ENCODE data around the gene CACNA2D1. TPM values are rescaled to one million over a fixed set of nuclear protein-coding genes. Genes with fewer than 3 reads are reported as not detected.

CACNA2D1 gene
- total RNA-seq, 1 donor from 2014 or later = 16.9 TPM

DNA sequence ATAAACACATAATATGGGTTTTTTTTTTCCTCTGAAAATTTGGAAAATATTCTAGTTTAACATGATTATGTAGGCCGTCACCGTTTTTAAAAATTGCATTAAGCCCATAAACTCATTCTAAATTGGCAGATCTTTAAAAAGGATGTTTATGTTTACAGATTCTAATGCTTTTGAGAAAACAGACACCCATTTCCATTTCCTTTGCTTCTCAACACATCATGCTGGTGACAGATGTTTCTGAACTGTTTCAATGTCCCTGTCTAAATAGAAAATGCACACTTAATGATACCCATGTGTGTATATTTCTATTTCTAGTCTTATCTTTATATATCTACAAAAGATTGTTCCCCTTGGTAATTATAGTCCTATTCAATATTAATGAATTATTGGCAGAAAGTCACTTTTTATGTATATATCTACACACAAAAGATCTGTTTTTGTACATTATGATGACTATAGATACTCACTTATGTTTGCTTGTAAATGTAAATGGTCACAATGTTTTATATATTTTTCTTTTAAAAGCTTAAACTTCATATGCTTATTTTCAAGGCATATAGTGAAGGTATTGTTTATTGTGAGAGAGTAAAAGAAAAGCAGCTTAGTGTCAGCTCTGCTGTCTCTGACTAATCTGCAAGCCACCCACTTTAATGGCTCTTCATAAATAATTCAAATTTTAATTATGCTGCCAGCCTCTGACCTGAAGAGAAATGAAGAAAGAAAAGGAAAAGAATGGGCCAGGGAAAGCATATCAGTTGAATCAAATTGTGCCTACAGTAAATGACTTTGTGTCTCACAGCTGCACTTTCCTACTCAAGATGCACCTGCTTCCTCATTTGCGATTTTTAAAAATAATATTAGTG, 179.4 kb downstream of the CACNA2D1 start:
- no peak for DNase-seq (ENCODE audit: low spot score)
- intact Hi-C loops (cut with DNase I) = no loop called here
- no peak for ATAC-seq

GRCh38 chr7:82258181-82258580, 185.4 kb downstream of the CACNA2D1 start:
- DNase-seq (ENCODE audit: low spot score) (no peak), ATAC-seq (no peak)
- intact Hi-C loops (cut with DNase I) = no loop called here

- ATAC-seq = no peak
- intact Hi-C loops (cut with DNase I) = no loop called here
- no peak for DNase-seq (ENCODE audit: low spot score)
Measured at GRCh38 chr7:82257118-82257695, 186.4 kb downstream of the CACNA2D1 start.

DNA sequence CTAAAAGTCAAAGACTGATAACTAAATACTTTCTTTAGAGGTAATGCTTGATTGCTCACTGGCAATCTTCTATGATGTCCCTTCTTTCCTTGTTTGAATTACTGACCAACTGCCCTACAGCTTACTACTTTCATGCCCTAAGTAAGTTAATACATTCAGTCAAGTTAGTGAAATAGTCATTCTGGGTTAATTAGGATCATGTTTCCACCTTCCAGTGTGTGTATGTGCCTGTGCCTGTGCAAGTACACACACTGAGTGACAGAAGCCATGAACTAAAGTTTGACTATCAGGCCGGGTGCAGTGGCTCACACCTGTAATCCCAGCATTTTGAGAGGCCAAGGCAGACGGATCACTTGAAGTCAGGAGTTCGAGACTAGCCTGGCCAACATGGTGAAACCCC, 187.9 kb downstream of the CACNA2D1 start:
- intact Hi-C loops (cut with DNase I) = no loop called here
- ATAC-seq (no peak), DNase-seq (ENCODE audit: low spot score) (no peak)

GRCh38 chr7:82250598-82250997, 193.0 kb downstream of the CACNA2D1 start:
- ATAC-seq (no peak), DNase-seq (ENCODE audit: low spot score) (no peak)
- intact Hi-C loops (cut with DNase I) = no loop called here

DNA sequence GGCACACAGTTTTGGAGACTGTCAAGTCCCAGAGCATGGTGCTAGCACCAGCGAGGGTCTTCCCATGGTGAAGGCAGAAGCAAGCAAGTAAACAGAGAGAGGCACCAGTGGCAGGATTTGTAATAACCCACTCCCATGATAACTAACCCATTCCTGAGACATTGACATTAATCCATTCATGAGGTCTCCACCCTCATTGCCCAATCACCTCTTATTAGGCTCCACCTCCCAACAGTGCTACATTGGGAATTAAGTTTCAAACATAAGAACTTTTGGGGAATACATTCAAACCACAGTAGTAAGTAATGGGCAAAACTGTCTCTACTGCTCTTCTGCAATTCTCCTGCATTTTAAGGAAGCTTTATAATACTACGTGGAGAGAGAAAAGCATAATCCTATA, 193.6 kb downstream of the CACNA2D1 start:
- ATAC-seq (peak; percentile 52), DNase-seq (ENCODE audit: low spot score) (no peak)
- intact Hi-C loops (cut with DNase I) = no loop called here

DNA sequence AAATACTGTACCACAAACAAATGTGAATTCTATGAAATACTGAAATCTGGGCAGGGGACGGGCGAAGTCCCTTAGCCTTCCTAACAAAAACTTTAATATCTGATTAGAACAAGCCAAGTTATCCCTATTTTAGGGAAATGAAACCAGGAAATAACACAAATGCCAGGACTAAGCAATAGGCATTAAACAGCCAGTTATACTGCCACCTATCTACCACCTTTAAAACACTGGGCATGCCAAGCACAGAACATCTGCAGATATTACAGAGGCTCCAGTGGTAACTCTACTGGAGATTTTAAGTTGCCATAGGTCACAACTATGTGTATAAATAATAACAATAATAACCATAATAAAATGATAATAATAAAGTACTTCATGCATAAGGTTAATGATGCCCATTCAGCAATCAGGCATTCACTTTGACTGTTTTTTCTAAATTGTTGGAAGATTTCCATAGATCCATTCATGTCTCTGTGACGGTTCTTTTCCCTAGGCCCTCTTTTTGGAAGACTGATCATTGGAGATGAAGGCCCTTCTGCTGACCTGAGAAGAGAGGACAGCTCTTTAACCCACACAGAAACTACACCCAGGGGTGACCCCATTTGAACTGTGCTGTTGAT, 195.7 kb downstream of the CACNA2D1 start:
- peak; percentile 24 for ATAC-seq
- intact Hi-C loops (cut with DNase I) = no loop called here
- DNase-seq (ENCODE audit: low spot score) = no peak

DNA sequence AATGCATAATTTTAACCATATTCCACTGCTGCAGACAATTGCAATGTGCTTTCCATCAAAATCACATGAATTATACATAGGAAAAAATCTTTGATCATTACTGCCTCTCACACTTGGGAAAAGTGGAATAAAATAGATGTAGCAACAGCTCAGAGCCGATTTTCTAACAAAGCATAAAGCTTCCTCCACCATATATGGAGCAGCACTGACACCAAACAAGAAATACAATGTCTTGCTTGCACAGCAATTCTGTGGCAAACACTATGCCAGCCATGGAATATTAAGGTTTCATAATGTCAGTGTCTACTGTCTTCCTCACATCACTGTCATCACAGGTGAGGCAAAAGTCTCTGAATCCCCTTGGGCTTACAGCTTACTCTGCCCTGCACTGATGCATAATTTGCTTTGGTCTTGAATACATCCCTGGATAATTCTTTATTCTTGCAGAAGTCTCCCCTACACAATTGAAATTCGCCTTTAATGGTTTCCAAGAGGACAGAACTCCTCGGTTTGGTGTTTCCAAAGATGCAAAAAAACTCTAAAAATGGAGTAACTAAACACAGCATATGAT, 198.5 kb downstream of the CACNA2D1 start:
- DNase-seq (ENCODE audit: low spot score) = no peak
- intact Hi-C loops (cut with DNase I) = no loop called here
- no peak for ATAC-seq

DNA sequence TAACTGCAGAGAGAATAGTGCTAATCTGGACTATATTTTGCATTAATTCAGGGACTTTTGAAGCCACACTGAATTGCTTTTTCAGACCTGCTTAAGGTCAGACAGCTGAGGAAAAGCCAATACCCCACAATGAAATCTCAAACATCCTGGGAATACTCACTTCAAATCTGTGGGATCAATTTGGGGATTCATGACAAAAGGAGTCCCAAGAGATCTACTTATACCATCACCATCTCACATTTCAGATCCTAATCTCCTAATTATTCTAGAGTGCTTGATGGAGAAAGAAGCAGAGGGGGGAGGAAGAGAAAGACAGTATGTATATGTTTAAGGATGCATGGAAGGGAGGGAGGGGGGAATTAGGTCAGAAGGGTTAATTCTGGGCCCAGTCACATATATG, 202.2 kb downstream of the CACNA2D1 start:
- intact Hi-C loops (cut with DNase I) = no loop called here

DNA sequence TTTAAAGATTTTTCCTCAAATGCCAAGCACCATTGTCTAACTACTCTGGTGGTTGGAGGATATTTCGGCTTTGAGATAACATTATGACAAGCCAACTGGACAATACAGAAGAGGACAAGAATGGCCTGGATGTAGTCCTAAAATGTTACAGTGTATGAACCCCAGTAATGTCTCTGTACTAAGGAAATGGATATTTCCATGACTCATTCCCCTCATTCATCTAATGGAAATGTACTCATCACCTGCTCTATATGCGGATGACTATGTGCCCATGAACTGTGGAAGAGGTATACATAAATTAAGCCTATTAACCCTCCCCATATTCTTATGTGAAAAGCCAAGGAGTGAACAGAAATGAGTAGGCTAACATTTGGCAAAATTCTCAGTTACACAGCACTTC, 207.9 kb downstream of the CACNA2D1 start:
- DNase-seq (ENCODE audit: low spot score) = no peak
- no peak for ATAC-seq
- intact Hi-C loops (cut with DNase I) = no loop called here

More for the DNA sequence above, 202.2 kb downstream of the CACNA2D1 start:
- DNase-seq (ENCODE audit: low spot score) (no peak), ATAC-seq (no peak)

GRCh38 chr7:82234457-82235049, 209.0 kb downstream of the CACNA2D1 start:
- intact Hi-C loops (cut with DNase I) = no loop called here
- no peak for DNase-seq (ENCODE audit: low spot score)
- no peak for ATAC-seq

- intact Hi-C loops (cut with DNase I) = no loop called here
- ATAC-seq = no peak
Measured at GRCh38 chr7:82230811-82231581, 212.6 kb downstream of the CACNA2D1 start.

GRCh38 chr7:82229164-82229563, 214.4 kb downstream of the CACNA2D1 start:
- DNase-seq (ENCODE audit: low spot score) (no peak), ATAC-seq (no peak)
- intact Hi-C loops (cut with DNase I) = no loop called here

More at GRCh38 chr7:82230811-82231581, 212.6 kb downstream of the CACNA2D1 start:
- no peak for DNase-seq (ENCODE audit: low spot score)

DNA sequence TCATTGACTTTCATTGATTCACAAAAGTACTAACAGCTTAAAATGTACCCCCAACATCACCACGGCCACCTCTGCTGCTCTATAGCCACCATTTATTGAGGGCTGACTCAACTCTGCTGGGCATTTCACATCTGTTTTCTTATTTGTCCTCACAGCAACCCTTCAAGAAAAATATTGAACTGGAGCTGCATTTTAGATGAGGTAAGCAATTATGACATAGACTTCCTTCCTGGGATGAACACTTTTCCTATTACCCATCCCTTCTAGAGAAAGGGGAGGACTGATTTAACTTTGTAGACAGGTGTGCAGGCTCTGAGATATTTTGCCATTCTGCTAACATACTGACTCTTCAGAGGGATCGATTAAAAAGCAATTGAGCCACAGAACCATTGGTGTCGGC, 217.4 kb downstream of the CACNA2D1 start:
- ATAC-seq = no peak
- intact Hi-C loops (cut with DNase I) = no loop called here
- no peak for DNase-seq (ENCODE audit: low spot score)

- intact Hi-C loops (cut with DNase I) = no loop called here
- ATAC-seq = no peak
Measured at GRCh38 chr7:82224529-82224928, 219.0 kb downstream of the CACNA2D1 start.

DNA sequence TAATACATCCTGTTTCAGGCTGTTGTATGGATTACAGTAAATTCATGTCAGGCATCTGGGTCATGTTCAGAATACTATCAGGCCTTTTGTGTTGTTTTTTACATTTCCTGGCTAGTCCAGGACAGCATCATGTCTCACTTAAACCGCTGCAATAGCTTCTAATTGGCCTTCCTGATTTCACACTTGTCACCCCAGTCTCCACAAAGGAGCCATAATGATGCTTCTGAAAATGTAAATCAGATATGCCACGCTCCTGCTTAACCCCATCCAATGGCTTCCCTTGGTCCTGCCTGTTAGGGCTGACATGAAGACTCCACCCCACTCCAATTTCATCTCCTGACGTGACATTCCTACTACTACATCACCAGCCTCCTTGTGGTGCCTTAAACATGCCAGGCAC, 220.0 kb downstream of the CACNA2D1 start:
- intact Hi-C loops (cut with DNase I) = no loop called here
- DNase-seq (ENCODE audit: low spot score) (no peak), ATAC-seq (no peak)

More at GRCh38 chr7:82224529-82224928, 219.0 kb downstream of the CACNA2D1 start:
- no peak for DNase-seq (ENCODE audit: low spot score)

GRCh38 chr7:82221152-82221674, 222.4 kb downstream of the CACNA2D1 start:
- no peak for DNase-seq (ENCODE audit: low spot score)
- ATAC-seq = no peak
- intact Hi-C loops (cut with DNase I) = no loop called here

DNA sequence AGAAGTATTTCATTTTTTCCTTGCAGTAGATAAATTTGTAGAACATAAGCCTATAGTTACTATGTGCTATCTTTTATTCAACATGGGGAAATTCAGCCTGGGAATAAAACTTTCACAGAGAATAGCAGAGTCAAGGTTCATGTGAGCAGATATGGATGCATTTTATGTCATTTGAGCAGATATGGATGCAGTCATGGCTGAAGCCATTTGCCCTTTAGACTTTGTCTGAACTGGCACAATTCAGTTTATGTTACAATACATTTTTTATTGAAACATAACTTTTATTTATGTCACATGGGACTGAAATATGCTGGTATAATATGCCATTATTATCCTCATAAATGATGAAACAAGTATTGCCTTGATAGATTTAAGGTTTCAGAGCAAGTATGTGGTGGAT, 231.1 kb downstream of the CACNA2D1 start:
- no peak for DNase-seq (ENCODE audit: low spot score)
- intact Hi-C loops (cut with DNase I) = no loop called here
- ATAC-seq = no peak

GRCh38 chr7:82211333-82211732, 232.2 kb downstream of the CACNA2D1 start:
- ATAC-seq = no peak
- intact Hi-C loops (cut with DNase I) = no loop called here
- no peak for DNase-seq (ENCODE audit: low spot score)
